NT2/D1 (cell line): ENCODE results near the gene GALM.

Source experiments
- SUZ12 ChIP-seq: IDR thresholded peaks from 2 replicates; pipeline ENCODE4 v1.6.1; 2011; ENCODE audit not compliant: insufficient read length, insufficient read depth; ENCODE audit errors: extremely low read depth
- ZNF274 ChIP-seq: IDR thresholded peaks from 2 replicates; pipeline ENCODE4 v1.6.1; 2011; ENCODE audit warnings: mild to moderate bottlenecking, low read depth, low read length

GRCh38 chr2:38636069-38636468, 29.8 kb upstream of the GALM start:
- TF ChIP-seq SUZ12, result no peak
- no peak for TF ChIP-seq ZNF274
